Lower leg skin (tissue), 4 donors: Measurements from ENCODE around the gene DOCK9. TPM values are rescaled to one million over a fixed set of nuclear protein-coding genes. Genes with fewer than 3 reads are reported as not detected.

ENCODE experiments used
- DNase-seq, 2 donors: peaks; one replicate each; pipeline ENCODE4 v3.0.0-alpha.2; 2019; ENCODE audit warnings: low spot score in 2 of 2
- H3K4me3 ChIP-seq: fragments of 200-600 bp; sonication (generic); 2 replicates; pipeline ENCODE4 v1.5.1; 2017; ENCODE audit warnings: mild to moderate bottlenecking, low read depth; ENCODE audit not compliant: poor library complexity, severe bottlenecking
- POLR2A ChIP-seq, 2 donors: fragments of 450-650 bp; IDR thresholded peaks; one replicate each; pipeline ENCODE4 v1.6.1; 2016 to 2017; ENCODE audit warnings: antibody characterized with exemption in 2 of 2, mild to moderate bottlenecking in 1 of 2, moderate library complexity in 1 of 2
- WGBS, 2 donors: methylation state at CpG; one replicate each; pipeline ENCODE4 v1.1.5; 2018; 5-methylcytosine and 5-hydroxymethylcytosine counted together
- intact Hi-C: fragments of 100-400 bp; cut with DNase I; formaldehyde crosslinking; loops from one replicate; pipeline ENCODE4 v1.15.0; 2023; ENCODE audit warnings: low total_unique reads
- total RNA-seq, 4 donors: library from RNA; depleted of rRNA; stranded (reverse); fragments of >200 nt; gene quantifications; one replicate each; pipeline ENCODE4 v1.1.0, GENCODE V29; 2016
- TF ChIP-seq, protein P1 (sequence below), 3 donors: fragments of 450-650 bp; IDR thresholded peaks; one replicate each; pipeline ENCODE4 v1.5.1; 2016; ENCODE audit warnings: antibody characterized with exemption in 3 of 3, mild to moderate bottlenecking in 3 of 3, moderate library complexity in 2 of 3

The DOCK9 gene
- total RNA-seq, 4 donors from 2014 or later: 189 to 292 (median 271) TPM

DNA sequence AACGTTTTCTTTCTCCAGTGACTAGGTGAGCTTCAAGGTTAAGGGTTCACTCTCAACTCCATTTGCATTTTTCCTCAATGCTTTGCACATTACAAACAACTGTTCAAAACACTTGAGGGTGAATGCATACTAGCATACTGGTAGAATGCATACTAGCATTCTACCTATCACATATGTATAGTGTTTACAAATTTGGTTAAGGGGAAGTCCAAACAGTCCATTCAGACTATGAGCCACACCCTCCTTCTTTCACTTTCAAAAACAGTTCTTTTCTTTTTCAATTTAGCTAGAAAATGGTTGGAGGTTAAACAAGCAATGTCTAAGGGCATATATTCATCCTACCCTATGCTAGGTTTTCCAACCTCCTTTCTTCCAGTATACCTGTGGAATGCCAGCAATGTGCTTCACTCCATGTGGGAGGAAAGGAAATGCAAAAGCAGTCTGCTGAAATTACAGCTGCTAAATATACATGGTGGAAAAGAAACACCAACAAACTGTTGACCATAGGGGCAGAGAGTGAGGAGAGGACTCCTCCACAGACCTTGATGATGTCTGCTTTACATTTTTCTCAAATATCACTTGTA lies 102.6 kb downstream of the DOCK9 start:
- no peak for TF ChIP-seq POLR2A (IDR thresholded peaks at IDR 0.05)
- TF ChIP-seq, protein P1, sequence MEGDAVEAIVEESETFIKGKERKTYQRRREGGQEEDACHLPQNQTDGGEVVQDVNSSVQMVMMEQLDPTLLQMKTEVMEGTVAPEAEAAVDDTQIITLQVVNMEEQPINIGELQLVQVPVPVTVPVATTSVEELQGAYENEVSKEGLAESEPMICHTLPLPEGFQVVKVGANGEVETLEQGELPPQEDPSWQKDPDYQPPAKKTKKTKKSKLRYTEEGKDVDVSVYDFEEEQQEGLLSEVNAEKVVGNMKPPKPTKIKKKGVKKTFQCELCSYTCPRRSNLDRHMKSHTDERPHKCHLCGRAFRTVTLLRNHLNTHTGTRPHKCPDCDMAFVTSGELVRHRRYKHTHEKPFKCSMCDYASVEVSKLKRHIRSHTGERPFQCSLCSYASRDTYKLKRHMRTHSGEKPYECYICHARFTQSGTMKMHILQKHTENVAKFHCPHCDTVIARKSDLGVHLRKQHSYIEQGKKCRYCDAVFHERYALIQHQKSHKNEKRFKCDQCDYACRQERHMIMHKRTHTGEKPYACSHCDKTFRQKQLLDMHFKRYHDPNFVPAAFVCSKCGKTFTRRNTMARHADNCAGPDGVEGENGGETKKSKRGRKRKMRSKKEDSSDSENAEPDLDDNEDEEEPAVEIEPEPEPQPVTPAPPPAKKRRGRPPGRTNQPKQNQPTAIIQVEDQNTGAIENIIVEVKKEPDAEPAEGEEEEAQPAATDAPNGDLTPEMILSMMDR (IDR thresholded peaks at IDR 0.05): no peak
- no peak overlapping the region for H3K4me3 ChIP-seq
- intact Hi-C loops: no loop called here
- no peak for DNase-seq
- WGBS, 2 donors: 67 to 75% methylated on average over 1 of the region's 1 CpG

DNA sequence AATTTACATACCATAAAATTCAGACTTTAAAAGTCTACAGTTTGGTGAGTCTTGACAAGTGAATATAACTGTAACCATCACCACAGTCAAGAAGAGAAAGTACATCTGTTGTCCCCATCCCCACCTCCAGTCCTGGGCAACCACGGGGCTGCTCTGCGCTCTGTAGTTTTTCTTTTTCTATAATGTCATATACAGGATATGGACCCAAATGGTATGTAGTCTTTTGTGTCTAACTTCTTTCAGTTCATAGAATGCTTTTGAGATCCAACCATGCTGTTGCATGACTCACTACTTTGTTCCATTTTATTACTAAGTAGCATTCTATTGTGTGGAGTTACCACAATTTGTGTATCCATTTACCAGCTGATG lies 103.9 kb downstream of the DOCK9 start:
- intact Hi-C loops: no loop called here
- TF ChIP-seq, protein P1 (IDR thresholded peaks at IDR 0.05): no peak
- TF ChIP-seq POLR2A (IDR thresholded peaks at IDR 0.05): no peak
- H3K4me3 ChIP-seq: no peak overlapping the region
- 97 to 98% methylated on average over 2 of the region's 2 CpGs for WGBS, 2 donors
- no peak for DNase-seq

DNA sequence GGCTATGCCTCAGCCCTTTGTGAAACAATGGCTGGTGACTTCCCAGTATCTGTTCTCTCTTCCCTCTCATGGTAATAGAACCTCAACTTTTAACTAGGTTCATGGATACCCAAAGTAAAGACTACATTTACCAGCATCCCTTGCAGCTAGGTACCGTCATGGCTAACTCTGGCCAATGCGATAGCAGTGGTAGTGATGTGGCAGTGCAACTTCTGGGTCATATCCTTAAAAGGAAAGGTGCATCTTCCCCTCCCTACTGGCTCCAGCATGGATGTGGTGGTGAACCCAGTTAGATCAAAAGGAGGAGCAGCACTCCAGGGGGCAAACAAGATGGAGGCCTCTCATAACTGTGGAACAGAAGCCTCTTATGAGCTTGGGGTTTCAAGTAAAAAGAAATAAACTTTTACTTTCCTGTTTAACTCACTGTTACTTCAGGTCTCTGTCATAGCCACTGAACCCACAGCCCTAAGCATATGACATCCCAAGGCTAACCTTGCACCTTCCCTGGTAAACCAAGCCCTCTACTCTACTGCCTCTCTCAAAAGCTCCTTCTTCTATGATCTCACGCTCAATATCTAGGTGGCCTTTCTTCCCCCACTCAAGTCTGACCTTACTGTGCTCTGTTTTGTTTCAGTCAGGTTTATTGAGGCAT lies 104.4 kb downstream of the DOCK9 start:
- DNase-seq: no peak
- intact Hi-C loops: no loop called here
- TF ChIP-seq POLR2A (IDR thresholded peaks at IDR 0.05): no peak
- TF ChIP-seq, protein P1 (IDR thresholded peaks at IDR 0.05): no peak
- H3K4me3 ChIP-seq: no peak overlapping the region
- WGBS, 2 donors: 98% methylated on average over 3 of the region's 3 CpGs

DNA sequence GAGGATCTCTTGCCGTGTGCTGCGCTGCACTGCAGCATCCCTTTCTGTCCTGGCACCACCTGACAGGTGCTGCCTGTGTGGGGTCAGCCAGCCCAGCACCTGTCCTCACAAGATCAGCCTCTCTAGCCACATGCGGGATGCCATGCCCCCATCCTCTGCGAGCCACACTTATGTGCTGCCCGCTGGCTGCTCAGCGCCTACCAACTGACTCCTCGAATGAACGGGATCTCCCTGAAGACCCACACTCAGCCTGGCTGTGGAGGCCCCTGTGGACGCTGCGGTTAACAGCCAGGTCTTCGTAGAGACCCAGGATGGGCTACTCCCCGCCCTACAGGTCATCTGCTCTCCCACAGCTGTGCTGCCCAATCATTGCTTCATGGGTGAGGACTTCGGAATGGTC lies 106.1 kb downstream of the DOCK9 start:
- no peak for TF ChIP-seq POLR2A (IDR thresholded peaks at IDR 0.05)
- TF ChIP-seq, protein P1 (IDR thresholded peaks at IDR 0.05): no peak
- intact Hi-C loops: no loop called here
- no peak for DNase-seq
- H3K4me3 ChIP-seq: no peak overlapping the region
- WGBS, 2 donors: 88 to 92% methylated on average over 13 of the region's 13 CpGs

DNA sequence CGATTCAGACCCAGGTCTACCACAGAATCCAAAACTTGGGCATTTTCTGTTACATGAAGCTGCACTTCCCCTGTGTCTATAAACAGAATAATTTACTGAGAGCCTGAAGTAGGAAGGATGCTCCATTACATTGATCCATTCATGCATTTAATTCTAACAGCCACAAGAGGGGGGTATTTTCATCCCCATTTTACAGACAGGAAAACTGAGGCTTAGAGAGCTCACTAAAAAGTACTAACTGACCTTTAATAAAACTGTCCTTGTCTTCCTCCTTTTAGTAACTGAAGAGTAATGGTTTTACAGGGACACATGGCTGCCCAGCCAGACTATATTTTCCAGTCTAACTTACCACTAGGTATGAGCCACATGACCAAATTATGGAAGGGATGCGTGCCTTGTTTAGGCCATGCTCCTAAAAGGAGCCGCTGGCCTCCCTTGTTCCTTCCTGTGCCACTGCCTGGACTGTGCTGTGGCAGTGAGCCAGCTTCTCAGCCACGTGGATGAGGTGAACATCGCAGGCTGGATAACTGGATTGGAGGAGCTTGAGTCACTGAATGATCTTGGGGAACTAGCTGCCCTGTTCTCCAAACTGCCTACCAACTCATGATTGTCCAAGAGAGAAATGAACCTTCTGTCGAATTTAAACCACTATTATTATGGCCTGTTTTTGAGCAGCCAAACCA lies 108.3 kb downstream of the DOCK9 start:
- no peak overlapping the region for H3K4me3 ChIP-seq
- no peak for DNase-seq
- no peak for TF ChIP-seq POLR2A (IDR thresholded peaks at IDR 0.05)
- TF ChIP-seq, protein P1 (IDR thresholded peaks at IDR 0.05): no peak
- intact Hi-C loops: no loop called here
- WGBS, 2 donors: 66 to 71% methylated on average over 6 of the region's 6 CpGs
